CD14-positive monocyte (primary cell): ENCODE results near the gene CDIP1. TPM values are rescaled to one million over a fixed set of nuclear protein-coding genes. Genes with fewer than 3 reads are reported as not detected.

Experiments
- DNase-seq, 3 donors: peaks; one replicate each; pipeline ENCODE4 v3.0.0-alpha.2; 2011 to 2022
- H2AFZ ChIP-seq: 2 replicates; pipeline ENCODE4 v1.6.0; 2012; ENCODE audit warnings: mild to moderate bottlenecking, low read depth, low read length, inconsistent platforms; ENCODE audit not compliant: insufficient read depth, poor library complexity, severe bottlenecking
- H3K27ac ChIP-seq, 2 donors: 1 replicate in 1 of 2; 2 replicates in 1 of 2; pipeline ENCODE4 v1.5.1; 2012 to 2013; ENCODE audit warnings: low read length in 2 of 2, control low read depth in 1 of 2, inconsistent platforms in 1 of 2, low read depth in 1 of 2, mild to moderate bottlenecking in 1 of 2
- H3K27me3 ChIP-seq, 2 donors: one replicate each; pipeline versions ENCODE4 v1.6.0 to v1.6.1; 2011 to 2013; ENCODE audit warnings: low read length in 2 of 2; ENCODE audit not compliant: control insufficient read depth in 2 of 2, insufficient read depth in 2 of 2
- H3K36me3 ChIP-seq, 2 donors: replicated peaks in 1 of 2; 1 replicate in 1 of 2; 2 replicates in 1 of 2; pipeline versions ENCODE4 v1.5.1 to v1.6.1; 2012 to 2013; ENCODE audit warnings: low read length in 2 of 2, control low read depth in 1 of 2, inconsistent platforms in 1 of 2, mild to moderate bottlenecking in 1 of 2; ENCODE audit not compliant: insufficient read depth in 2 of 2, control insufficient read depth in 1 of 2
- H3K4me1 ChIP-seq, 2 donors: 1 replicate in 1 of 2; 2 replicates in 1 of 2; pipeline versions ENCODE4 v1.5.1 to v1.6.1; 2012 to 2013; ENCODE audit warnings: low read length in 2 of 2, control low read depth in 1 of 2, inconsistent platforms in 1 of 2, mild to moderate bottlenecking in 1 of 2, moderate library complexity in 1 of 2; ENCODE audit not compliant: insufficient read depth in 2 of 2, control insufficient read depth in 1 of 2
- H3K4me2 ChIP-seq: replicated peaks from 2 replicates; pipeline ENCODE3; 2012; ENCODE audit warnings: low read length, moderate library complexity, mild to moderate bottlenecking; ENCODE audit not compliant: poor library complexity, severe bottlenecking; ENCODE audit errors: extremely low read depth
- H3K4me3 ChIP-seq, 3 experiments: fragments of 200-600 bp in 1 of 3; sonication (generic) in 1 of 3; replicated peaks in 1 of 3; 1 replicate in 2 of 3; 2 replicates in 1 of 3; pipeline ENCODE4 v1.5.1; 2011 to 2013; ENCODE audit warnings: low read length in 3 of 3, mild to moderate bottlenecking in 3 of 3, control low read depth in 2 of 3, low read depth in 2 of 3, inconsistent platforms in 1 of 3, moderate library complexity in 1 of 3
- H3K79me2 ChIP-seq: 2 replicates; pipeline ENCODE4 v1.6.0; 2012; ENCODE audit warnings: mild to moderate bottlenecking, control low read depth, inconsistent platforms, low read length, moderate library complexity; ENCODE audit not compliant: insufficient read depth
- H3K9ac ChIP-seq: 2 replicates; pipeline ENCODE4 v1.6.0; 2017; ENCODE audit warnings: low read length, mild to moderate bottlenecking; ENCODE audit not compliant: insufficient read depth, poor library complexity, severe bottlenecking
- H3K9me3 ChIP-seq, 2 donors: replicated peaks in 1 of 2; 1 replicate in 1 of 2; 2 replicates in 1 of 2; pipeline versions ENCODE4 v1.5.1 to v1.6.1; 2012 to 2013; ENCODE audit warnings: low read length in 2 of 2, control low read depth in 1 of 2; ENCODE audit not compliant: control insufficient read depth in 1 of 2, insufficient read depth in 1 of 2
- H4K20me1 ChIP-seq: 2 replicates; pipeline ENCODE4 v1.6.0; 2012; ENCODE audit warnings: mild to moderate bottlenecking, low read length, control low read depth, moderate library complexity; ENCODE audit not compliant: insufficient read depth
- H3K27ac Mint-ChIP-seq, 7 donors: one replicate each; pipeline ENCODE4 v1.8.0; 2020; ENCODE audit warnings: mild to moderate bottlenecking in 7 of 7, mixed read lengths in 7 of 7, moderate library complexity in 6 of 7, inconsistent platforms in 2 of 7
- H3K27me3 Mint-ChIP-seq, 3 donors: one replicate each; pipeline ENCODE4 v1.8.0; 2021 to 2022; ENCODE audit warnings: low read depth in 3 of 3, mild to moderate bottlenecking in 3 of 3, mixed read lengths in 3 of 3, moderate library complexity in 3 of 3, inconsistent platforms in 1 of 3
- H3K36me3 Mint-ChIP-seq, 2 donors: one replicate each; pipeline ENCODE4 v1.8.0; 2020; ENCODE audit warnings: mixed read lengths in 2 of 2, inconsistent platforms in 1 of 2, mild to moderate bottlenecking in 1 of 2
- H3K4me1 Mint-ChIP-seq: one replicate; pipeline ENCODE4 v1.8.0; 2020; ENCODE audit warnings: mild to moderate bottlenecking, mixed read lengths
- H3K4me3 Mint-ChIP-seq, 2 donors: one replicate each; pipeline ENCODE4 v1.8.0; 2020; ENCODE audit warnings: mild to moderate bottlenecking in 2 of 2, mixed read lengths in 2 of 2, moderate library complexity in 1 of 2
- H3K9me3 Mint-ChIP-seq, 7 donors: one replicate each; pipeline ENCODE4 v1.8.0; 2020 to 2022; ENCODE audit warnings: mixed read lengths in 7 of 7, mild to moderate bottlenecking in 6 of 7, moderate library complexity in 6 of 7, inconsistent platforms in 2 of 7
- CTCF ChIP-seq: fragments of 200-600 bp; IDR thresholded peaks from one replicate; pipeline ENCODE4 v1.8.0; 2022; ENCODE audit warnings: antibody characterized with exemption, mild to moderate bottlenecking
- WGBS: methylation state at CpG from one replicate; pipeline ENCODE4 v1.1.5; 2013; ENCODE audit warnings: missing lambda C conversion rate; ENCODE audit not compliant: insufficient coverage; 5-methylcytosine and 5-hydroxymethylcytosine counted together
- intact Hi-C, 2 donors: fragments of 100-400 bp; cut with micrococcal nuclease; formaldehyde crosslinking; loops; one replicate each; pipeline versions ENCODE4 v1.15.0 to v1.15.1; 2023
- polyA plus RNA-seq, 3 donors: library from polyadenylated mRNA; depleted of rRNA in 1 of 3; unstranded in 2 of 3; stranded (reverse) in 1 of 3; fragments of 300-500 nt in 2 of 3; fragments of >200 nt in 1 of 3; fragmentation: Illumina TruSeq in 2 of 3; gene quantifications; 1 replicate in 2 of 3; 2 replicates in 1 of 3; pipeline ENCODE4 v1.2.3, GENCODE V29; 2012 to 2021

CDIP1 gene
- polyA plus RNA-seq, 3 donors, result 8.6 to 11.2 (median 10.8) TPM

GRCh38 chr16:4519274-4520058, 19.1 kb downstream of the CDIP1 start:
- no peak overlapping the region for H3K4me2 ChIP-seq
- no peaks in the 10 kb centered on the region for H3K36me3 ChIP-seq
- Mint-ChIP-seq H3K27ac (peak overlapping the region in 4 of 7 donors; percentile 33 to 84 (median 54)), H3K27me3 (peaks cover 0 to 5% (median 3%) of the 10 kb centered on the region in 3 donors), H3K36me3 (peaks cover 5 to 18% of the 10 kb centered on the region in 2 donors), H3K4me3 (no peak overlapping the region), H3K9me3 (peaks cover 0 to 3% (median 0%) of the 10 kb centered on the region in 7 donors), H3K4me1 (peaks cover 70% of the 10 kb centered on the region)
- no peak for DNase-seq
- H3K9me3 ChIP-seq, result no peaks in the 10 kb centered on the region
- 83% methylated on average over 10 of the region's 15 CpGs for WGBS
- no peak overlapping the region for H3K27ac ChIP-seq
- no peak overlapping the region for H2AFZ ChIP-seq
- peaks cover 62 to 75% of the 10 kb centered on the region in 2 donors for H3K4me1 ChIP-seq
- no peaks in the 10 kb centered on the region for H4K20me1 ChIP-seq
- H3K4me3 ChIP-seq, result no peak overlapping the region
- H3K27me3 ChIP-seq, result no peaks in the 10 kb centered on the region
- peaks cover 39% of the 10 kb centered on the region for H3K79me2 ChIP-seq
- intact Hi-C loops, result loop anchor here in 1 of 2 donors (10.0 kb wide), 1 partner anchor 95 kb away; the partner anchor contains the start of gene UBALD1
- TF ChIP-seq CTCF, result no peak
- H3K9ac ChIP-seq, result no peak overlapping the region

GRCh38 chr16:4517812-4518680, 20.5 kb downstream of the CDIP1 start:
- Histone ChIP-seq H4K20me1 (no peaks in the 10 kb centered on the region), H3K9me3 (no peaks in the 10 kb centered on the region), H3K4me2 (no peak overlapping the region), H3K36me3 (peaks cover 0 to 2% of the 10 kb centered on the region in 2 donors), H3K9ac (no peak overlapping the region), H3K79me2 (peaks cover 49% of the 10 kb centered on the region), H2AFZ (no peak overlapping the region), H3K27ac (no peak overlapping the region), H3K27me3 (no peaks in the 10 kb centered on the region), H3K4me1 (peaks cover 65 to 75% of the 10 kb centered on the region in 2 donors), H3K4me3 (no peak overlapping the region)
- Mint-ChIP-seq H3K27ac (peak overlapping the region in 4 of 7 donors; percentile 38 to 82 (median 55)), H3K4me1 (peaks cover 70% of the 10 kb centered on the region), H3K9me3 (peaks cover 0 to under 1% (median 0%) of the 10 kb centered on the region in 7 donors), H3K4me3 (no peak overlapping the region), H3K36me3 (peaks cover 5 to 15% of the 10 kb centered on the region in 2 donors), H3K27me3 (peaks cover 0 to 3% (median 1%) of the 10 kb centered on the region in 3 donors)
- WGBS, result 82% methylated on average over 11 of the region's 12 CpGs
- intact Hi-C loops, result loop anchor here in 1 of 2 donors (10.0 kb wide), 1 partner anchor 97 kb away; the partner anchor contains the start of gene UBALD1
- TF ChIP-seq CTCF, result peak; percentile 59
- DNase-seq, result no peak
